22Rv1 (cell line): Measurements from ENCODE around the gene CTDP1.

Source experiments
- H3K27ac ChIP-seq: fragments of 450-650 bp; 2 replicates; pipeline ENCODE4 v1.5.1; 2017
- ZFX ChIP-seq: fragments of 450-650 bp; IDR thresholded peaks from 2 replicates; pipeline ENCODE4 v1.6.1; 2017; ENCODE audit warnings: antibody characterized with exemption, borderline replicate concordance
- TF ChIP-seq, protein P1 (sequence below): fragments of 450-650 bp; IDR thresholded peaks from 2 replicates; pipeline ENCODE4 v1.5.1; 2017; ENCODE audit warnings: mild to moderate bottlenecking

The CTDP1 gene

DNA sequence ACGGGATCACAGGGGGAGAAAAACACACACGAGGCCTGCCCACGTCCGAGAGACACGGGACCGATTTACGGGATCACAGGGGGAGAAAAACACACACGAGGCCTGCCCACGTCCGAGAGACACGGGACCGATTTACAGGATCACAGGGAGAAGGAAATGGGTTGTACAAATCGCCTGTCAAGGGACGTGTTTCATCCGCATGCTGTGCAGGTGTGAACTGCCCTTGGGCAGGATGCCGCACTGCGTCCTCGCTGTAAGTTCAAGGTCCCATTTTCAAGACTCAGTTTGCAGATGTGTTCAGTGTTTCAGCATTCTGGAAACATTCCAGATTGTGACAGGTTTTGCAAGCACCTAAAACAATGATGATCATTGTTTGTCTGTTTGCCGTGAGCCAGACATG lies 115.8 kb downstream of the CTDP1 start:
- TF ChIP-seq ZFX: no peak
- TF ChIP-seq, protein P1, sequence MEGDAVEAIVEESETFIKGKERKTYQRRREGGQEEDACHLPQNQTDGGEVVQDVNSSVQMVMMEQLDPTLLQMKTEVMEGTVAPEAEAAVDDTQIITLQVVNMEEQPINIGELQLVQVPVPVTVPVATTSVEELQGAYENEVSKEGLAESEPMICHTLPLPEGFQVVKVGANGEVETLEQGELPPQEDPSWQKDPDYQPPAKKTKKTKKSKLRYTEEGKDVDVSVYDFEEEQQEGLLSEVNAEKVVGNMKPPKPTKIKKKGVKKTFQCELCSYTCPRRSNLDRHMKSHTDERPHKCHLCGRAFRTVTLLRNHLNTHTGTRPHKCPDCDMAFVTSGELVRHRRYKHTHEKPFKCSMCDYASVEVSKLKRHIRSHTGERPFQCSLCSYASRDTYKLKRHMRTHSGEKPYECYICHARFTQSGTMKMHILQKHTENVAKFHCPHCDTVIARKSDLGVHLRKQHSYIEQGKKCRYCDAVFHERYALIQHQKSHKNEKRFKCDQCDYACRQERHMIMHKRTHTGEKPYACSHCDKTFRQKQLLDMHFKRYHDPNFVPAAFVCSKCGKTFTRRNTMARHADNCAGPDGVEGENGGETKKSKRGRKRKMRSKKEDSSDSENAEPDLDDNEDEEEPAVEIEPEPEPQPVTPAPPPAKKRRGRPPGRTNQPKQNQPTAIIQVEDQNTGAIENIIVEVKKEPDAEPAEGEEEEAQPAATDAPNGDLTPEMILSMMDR: no peak
- no peak overlapping the region for H3K27ac ChIP-seq

DNA sequence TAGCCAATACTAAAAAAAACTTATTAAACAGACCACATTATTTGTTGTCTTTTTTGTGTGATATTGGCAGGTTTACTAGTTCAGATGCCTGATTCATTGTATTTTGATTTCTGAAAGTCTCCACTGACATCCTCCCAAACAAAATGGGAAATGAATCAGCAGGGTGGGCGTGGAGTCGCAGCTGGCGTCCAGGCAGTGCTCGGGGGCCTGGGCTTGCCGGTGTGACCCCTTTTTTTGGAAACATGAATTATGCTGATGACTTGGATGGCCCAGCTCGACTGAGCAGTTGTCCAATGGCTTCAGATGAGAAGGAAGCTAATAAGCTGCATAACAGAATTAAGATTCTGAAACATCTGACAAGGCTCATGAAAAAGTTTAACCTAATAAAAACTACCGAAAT lies 116.4 kb downstream of the CTDP1 start:
- no peak overlapping the region for H3K27ac ChIP-seq
- no peak for TF ChIP-seq ZFX
- TF ChIP-seq, protein P1: no peak

DNA sequence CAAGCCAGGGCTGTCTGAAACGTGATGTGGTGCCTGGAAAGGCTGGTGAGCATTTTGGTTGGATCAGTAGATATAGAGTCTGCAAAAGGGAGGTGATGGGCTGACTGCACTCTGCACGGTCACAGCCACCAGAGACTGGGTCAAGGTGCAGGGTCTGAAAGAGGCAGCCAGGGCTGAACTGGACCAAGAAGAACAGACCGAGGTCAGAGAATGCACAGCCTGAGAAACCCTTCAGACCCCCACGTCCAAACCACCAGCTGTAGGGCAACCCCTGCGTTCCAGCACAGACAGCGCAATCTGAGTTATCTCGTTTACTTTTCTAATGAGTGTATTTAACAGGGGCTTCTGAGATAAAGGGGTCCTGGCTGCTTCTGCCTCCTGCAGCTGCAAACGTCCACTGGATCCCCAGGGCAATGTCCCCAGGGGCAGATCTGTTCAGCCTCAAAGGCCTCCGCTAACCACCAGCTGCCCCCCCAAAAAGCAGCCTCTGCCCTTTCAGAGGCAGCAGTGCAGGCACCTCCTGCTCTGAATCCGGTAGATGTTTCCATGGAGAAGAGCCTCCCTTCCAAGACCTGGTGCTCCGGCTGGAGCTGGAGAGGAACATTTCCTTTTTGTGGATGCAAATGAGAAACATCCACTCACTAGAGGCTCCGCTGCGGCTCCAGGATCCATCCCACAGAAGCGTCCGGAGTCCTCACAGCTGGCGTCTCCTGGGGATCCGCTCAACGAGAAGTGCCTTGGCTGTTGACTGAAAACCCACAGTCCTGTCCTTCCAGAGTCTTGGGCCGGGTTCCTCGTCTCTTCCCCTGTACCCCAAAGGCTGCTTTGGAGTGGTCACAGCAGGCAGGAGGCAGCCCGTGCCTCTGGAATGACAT lies 117.2 kb downstream of the CTDP1 start:
- H3K27ac ChIP-seq: no peak overlapping the region
- TF ChIP-seq, protein P1: no peak
- no peak for TF ChIP-seq ZFX

DNA sequence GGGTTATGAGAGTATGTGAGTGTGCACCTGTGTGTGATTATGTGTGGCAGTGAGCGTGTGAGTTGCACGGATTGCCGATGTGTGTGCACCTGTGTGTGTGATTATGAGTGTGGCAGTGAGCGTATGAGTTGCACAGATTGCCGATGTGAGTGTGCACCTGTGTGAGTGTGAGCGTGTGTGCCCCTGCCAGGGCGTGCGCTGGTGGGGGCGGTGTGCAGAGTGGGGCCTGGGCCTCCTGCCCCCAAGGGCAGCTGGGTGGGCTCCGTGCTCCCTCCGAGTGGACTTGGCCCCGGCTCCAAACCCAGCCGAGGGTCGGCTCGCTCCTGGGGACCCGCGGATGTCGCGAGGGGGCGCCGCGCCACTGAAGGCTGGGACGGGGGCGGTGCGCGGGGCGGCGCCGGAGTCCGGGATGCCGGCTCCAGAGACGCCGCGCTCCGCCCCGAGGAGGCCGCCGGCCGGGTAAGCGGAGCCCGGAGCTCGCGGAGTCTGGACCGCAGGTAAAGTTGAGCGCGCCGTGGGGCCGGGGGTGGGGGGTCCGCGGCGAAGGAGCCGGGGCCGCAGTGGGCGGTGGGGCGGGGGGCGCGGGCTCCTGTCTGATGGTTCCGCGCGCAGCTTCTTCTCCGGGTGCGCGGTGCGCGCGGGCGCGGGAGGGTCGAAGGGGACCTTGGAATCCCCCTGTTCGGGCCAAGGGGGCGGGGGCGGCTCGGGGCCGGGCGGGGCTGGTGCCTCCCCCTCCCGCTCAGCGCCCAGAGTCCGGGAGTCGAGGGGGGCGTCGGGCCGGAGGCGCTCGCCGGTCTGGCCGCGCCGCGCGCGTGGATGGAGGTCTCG lies 118.1 kb downstream of the CTDP1 start, which contains the start of gene KCNG2:
Gene KCNG2, plus strand, starts transcription at position 421 of the 828 bp plus-strand sequence. CDS start 65,730 bp downstream, outside the sequence.
- H3K27ac ChIP-seq: no peak within 1 kb of the TSS
- TF ChIP-seq, protein P1: peak; percentile 30; the same call in 1 of the 2 replicates
- TF ChIP-seq ZFX: no peak

DNA sequence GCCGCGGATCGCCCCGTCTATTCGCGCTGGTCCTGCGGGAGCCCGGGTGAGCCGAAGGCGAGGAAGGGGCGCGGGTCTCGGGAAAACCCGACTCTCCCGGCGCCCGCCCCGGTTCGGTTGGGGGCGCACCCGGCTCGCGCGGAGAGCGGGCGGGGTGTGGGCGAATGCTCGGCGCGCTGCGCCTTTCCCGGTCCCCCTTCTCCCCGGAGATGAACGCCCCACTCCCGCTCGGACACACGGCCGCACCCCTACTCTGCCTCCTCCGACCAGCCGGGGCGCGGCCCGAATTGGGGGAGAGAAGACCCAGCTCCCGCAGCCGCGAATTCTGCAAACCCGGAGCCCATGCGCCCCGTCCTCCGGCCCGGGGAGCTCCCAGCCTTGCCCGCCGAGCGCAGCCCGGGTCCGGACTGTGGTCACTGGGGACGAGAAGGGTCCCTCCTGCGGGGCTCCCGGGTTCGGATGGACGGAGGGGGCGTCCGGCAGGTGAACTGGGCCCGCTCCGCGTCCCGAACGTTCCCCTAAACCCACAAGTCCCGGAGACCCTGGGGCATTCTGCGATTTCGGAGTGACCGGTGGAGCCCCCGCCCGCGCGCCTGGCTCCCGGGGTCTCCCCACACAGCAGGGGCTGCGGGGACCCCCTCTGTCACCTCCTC lies 118.9 kb downstream of the CTDP1 start:
- TF ChIP-seq, protein P1: no peak
- TF ChIP-seq ZFX: no peak
- H3K27ac ChIP-seq: no peak overlapping the region

DNA sequence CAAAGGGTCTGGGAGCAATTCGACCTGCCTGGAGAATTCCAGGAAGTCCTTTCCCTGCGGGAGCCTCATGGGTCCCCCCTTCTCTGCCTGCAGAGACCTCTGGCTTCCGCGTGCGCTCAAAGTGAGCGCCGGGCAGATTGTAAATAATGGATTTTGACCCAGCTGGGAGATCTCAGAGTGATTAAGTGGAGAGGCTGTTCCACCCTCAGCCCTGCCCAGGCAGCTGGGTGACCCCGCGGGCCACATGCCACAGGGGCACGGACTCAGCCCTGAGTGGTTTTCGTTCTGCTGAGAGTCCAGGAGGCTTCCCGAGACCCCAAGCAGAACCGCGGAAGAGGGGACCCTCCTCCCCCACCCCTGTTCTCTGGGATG lies 119.4 kb downstream of the CTDP1 start:
- H3K27ac ChIP-seq: no peak overlapping the region
- TF ChIP-seq, protein P1: no peak
- no peak for TF ChIP-seq ZFX
